DND-41 (cell line): ENCODE data around the gene TNFRSF8.

Experiments
- ATAC-seq: fragments of 200-7000 bp; cut with Tn5 transposase; 3 replicates; pipeline ENCODE4 v1.9.1; 2021; ENCODE audit warnings: low read depth; ENCODE audit not compliant: insufficient read depth
- DNase-seq: peaks from one replicate; pipeline ENCODE4 v3.0.0-alpha.2; 2020
- H2AFZ ChIP-seq: 2 replicates; pipeline ENCODE4 v1.6.0; 2012; ENCODE audit warnings: low read depth, low read length
- H3K27ac ChIP-seq: 2 replicates; pipeline ENCODE4 v1.5.1; 2012; ENCODE audit warnings: low read length, inconsistent platforms
- H3K27me3 ChIP-seq: fragments of 200-600 bp; sonication (generic); 2 replicates; pipeline ENCODE4 v1.6.0; 2012; ENCODE audit warnings: low read length, mild to moderate bottlenecking, inconsistent platforms; ENCODE audit not compliant: insufficient read depth, poor library complexity
- H3K36me3 ChIP-seq: 2 replicates; pipeline ENCODE4 v1.5.1; 2012; ENCODE audit warnings: low read length, inconsistent platforms; ENCODE audit not compliant: insufficient read depth
- H3K4me1 ChIP-seq: 2 replicates; pipeline ENCODE4 v1.5.1; 2012; ENCODE audit warnings: mild to moderate bottlenecking, low read length; ENCODE audit not compliant: insufficient read depth
- H3K4me2 ChIP-seq: 2 replicates; pipeline ENCODE4 v1.6.0; 2012; ENCODE audit warnings: mild to moderate bottlenecking, moderate library complexity, low read length, inconsistent platforms; ENCODE audit not compliant: insufficient read depth
- H3K4me3 ChIP-seq, 2 experiments: fragments of 200-600 bp in 1 of 2; shearing (Covaris generic) in 1 of 2; 2 replicates each; pipeline ENCODE4 v1.5.1; 2012 to 2016; ENCODE audit warnings: inconsistent platforms in 2 of 2, low read length in 2 of 2, mild to moderate bottlenecking in 2 of 2, low read depth in 1 of 2, moderate library complexity in 1 of 2
- H3K79me2 ChIP-seq: 2 replicates; pipeline ENCODE4 v1.6.0; 2012; ENCODE audit warnings: low read length, inconsistent platforms; ENCODE audit not compliant: insufficient read depth
- H3K9ac ChIP-seq: 2 replicates; pipeline ENCODE4 v1.6.0; 2012; ENCODE audit warnings: low read depth, mild to moderate bottlenecking, inconsistent platforms, low read length, moderate library complexity
- H3K9me3 ChIP-seq: 2 replicates; pipeline ENCODE4 v1.5.1; 2012; ENCODE audit warnings: low read length, moderate library complexity, mild to moderate bottlenecking, inconsistent platforms; ENCODE audit not compliant: insufficient read depth, severe bottlenecking
- H4K20me1 ChIP-seq: 2 replicates; pipeline ENCODE4 v1.6.0; 2012; ENCODE audit warnings: low read length; ENCODE audit not compliant: insufficient read depth
- CTCF ChIP-seq: IDR thresholded peaks from 2 replicates; pipeline ENCODE4 v1.5.1; 2012; ENCODE audit warnings: borderline replicate concordance, low read length, moderate library complexity, mild to moderate bottlenecking; ENCODE audit not compliant: poor library complexity, severe bottlenecking; ENCODE audit errors: extremely low read depth
- EZH2 ChIP-seq: IDR thresholded peaks from 3 replicates; pipeline ENCODE4 v1.6.1; 2012; ENCODE audit warnings: borderline replicate concordance, low read depth, mild to moderate bottlenecking, moderate library complexity, low read length, inconsistent platforms; ENCODE audit not compliant: severe bottlenecking

The TNFRSF8 gene

GRCh38 chr1:12064073-12064969 lies 1.2 kb downstream of the TNFRSF8 start:
- Histone ChIP-seq H3K27ac (peak overlapping the region; percentile 58), H3K4me1 (peaks cover 46% of the 10 kb centered on the region), H2AFZ (no peak overlapping the region; the same call in none of the 2 replicates), H4K20me1 (no peaks in the 10 kb centered on the region), H3K27me3 (no peaks in the 10 kb centered on the region), H3K36me3 (no peaks in the 10 kb centered on the region), H3K9ac (peak overlapping the region; percentile 45), H3K4me2 (peak overlapping the region; percentile 70), H3K4me3 (peak overlapping the region in 1 of 2 experiments; percentile 55; a peak in 2 of 4 replicates), H3K79me2 (peaks cover 9% of the 10 kb centered on the region), H3K9me3 (no peaks in the 10 kb centered on the region)
- no peak for TF ChIP-seq CTCF
- TF ChIP-seq EZH2, result no peak
- ATAC-seq, result no peak
- no peak for DNase-seq

- Histone ChIP-seq H3K4me3 (peak overlapping the region in 1 of 2 experiments; percentile 24; a peak in 2 of 4 replicates), H3K36me3 (no peaks in the 10 kb centered on the region)
These were observed 2.8 kb downstream of the TNFRSF8 start for GRCh38 chr1:12065872-12066271.

GRCh38 chr1:12067900-12068821 lies 5.1 kb downstream of the TNFRSF8 start:
- H3K9ac ChIP-seq, result no peak overlapping the region
- H3K79me2 ChIP-seq, result peaks cover 9% of the 10 kb centered on the region
- 0 out of 2 replicates have a peak, but pooled peaks cover 3% of the 10 kb centered on the region for H3K36me3 ChIP-seq
- H3K9me3 ChIP-seq, result no peaks in the 10 kb centered on the region
- H3K27ac ChIP-seq, result peak overlapping the region; percentile 11; the same call in 1 of the 2 replicates
- peaks cover 44% of the 10 kb centered on the region for H3K4me1 ChIP-seq
- peak; percentile 37; the same call in 1 of the 3 replicates for ATAC-seq
- no peak overlapping the region for H2AFZ ChIP-seq
- no peak for TF ChIP-seq EZH2
- TF ChIP-seq CTCF, result no peak
- H3K4me3 ChIP-seq, result no peak overlapping the region
- peak; percentile 48 for DNase-seq
- no peak overlapping the region for H3K4me2 ChIP-seq
- no peaks in the 10 kb centered on the region for H3K27me3 ChIP-seq
- H4K20me1 ChIP-seq, result no peaks in the 10 kb centered on the region

More at GRCh38 chr1:12065872-12066271, 2.8 kb downstream of the TNFRSF8 start:
- peak overlapping the region; percentile 70; the same call in 1 of the 2 replicates for H3K4me2 ChIP-seq
- TF ChIP-seq CTCF (no peak), EZH2 (no peak)
- no peaks in the 10 kb centered on the region for H4K20me1 ChIP-seq
- no peaks in the 10 kb centered on the region for H3K27me3 ChIP-seq
- ATAC-seq (peak; percentile 57), DNase-seq (peak; percentile 63)
- H3K79me2 ChIP-seq, result peaks cover 9% of the 10 kb centered on the region
- peak overlapping the region; percentile 61 for H3K27ac ChIP-seq
- peaks cover 49% of the 10 kb centered on the region for H3K4me1 ChIP-seq
- no peaks in the 10 kb centered on the region for H3K9me3 ChIP-seq
- H2AFZ ChIP-seq, result peak overlapping the region; percentile 31; the same call in 1 of the 2 replicates
- H3K9ac ChIP-seq, result 0 out of 2 replicates have a peak overlapping the region, but pooled peaks have one; percentile 2
